GM23338 (cell line): ENCODE data around the gene ZBTB39.
"Not testable (repeated sequence)": the region's sequence is repeated elsewhere in the genome, so short reads cannot be mapped to it uniquely, and the experiment has no call there.

Source experiments
- CTCF ChIP-seq, 2 experiments: fragments of 200-600 bp in 1 of 2; sonication (generic) in 1 of 2; conservative IDR thresholded peaks; 2 replicates each; pipeline versions ENCODE4 v1.5.1 to v1.6.1; 2016 to 2017; ENCODE audit warnings: antibody characterized with exemption in 2 of 2, low read depth in 2 of 2, mild to moderate bottlenecking in 2 of 2, moderate library complexity in 1 of 2
- EZH2 ChIP-seq: fragments of 200-600 bp; sonication (generic); IDR thresholded peaks from one replicate; pipeline ENCODE4 v1.8.0; 2017; ENCODE audit warnings: antibody characterized with exemption, mild to moderate bottlenecking, low read depth; ENCODE audit not compliant: unreplicated experiment
- EZH2phosphoT487 ChIP-seq: fragments of 200-600 bp; sonication (generic); IDR thresholded peaks from one replicate; pipeline ENCODE4 v1.8.1; 2018; ENCODE audit warnings: antibody characterized with exemption; ENCODE audit not compliant: unreplicated experiment
- POLR2AphosphoS5 ChIP-seq: IDR thresholded peaks from 2 replicates; pipeline ENCODE4 v1.6.1; 2016; ENCODE audit warnings: antibody characterized with exemption, low read depth
- REST ChIP-seq: IDR thresholded peaks from one replicate; pipeline ENCODE4 v1.6.1; 2018; ENCODE audit warnings: antibody characterized with exemption; ENCODE audit not compliant: unreplicated experiment
- ZNF331 ChIP-seq: fragments of 250-450 bp; sonication (Bioruptor Pico); IDR thresholded peaks from 2 replicates; pipeline ENCODE4 v1.5.0; 2020; ENCODE audit warnings: low read depth, mild to moderate bottlenecking, moderate library complexity

GRCh38 chr12:56965997-56966642 is 40.2 kb downstream of the ZBTB39 start:
- TF ChIP-seq EZH2; POLR2AphosphoS5; CTCF (conservative IDR thresholded peaks at IDR 0.05; ENCODE audit: low read depth in 2 of 2); REST; EZH2phosphoT487; ZNF331 (CRISPR knock-in tag): not testable (repeated sequence)
